WERI-Rb-1 (cell line): ENCODE data around the gene CPPED1.
A peak's percentile ranks its signal among the peaks of the same experiment; 100 is the strongest.
"Not testable (repeated sequence)": the region's sequence is repeated elsewhere in the genome, so short reads cannot be mapped to it uniquely, and the experiment has no call there.

ENCODE experiments used
- DNase-seq: peaks from one replicate; pipeline ENCODE4 v3.0.0-alpha.2; 2020
- H3K27ac ChIP-seq: fragments of 250-450 bp; sonication (Bioruptor Pico); 2 replicates; pipeline ENCODE4 v1.5.1; 2020; ENCODE audit warnings: mild to moderate bottlenecking, moderate library complexity
- H3K27me3 ChIP-seq: fragments of 250-450 bp; sonication (Bioruptor Pico); 2 replicates; pipeline ENCODE4 v1.5.1; 2021; ENCODE audit warnings: mild to moderate bottlenecking, low read depth, moderate library complexity; ENCODE audit not compliant: insufficient read depth, severe bottlenecking
- H3K36me3 ChIP-seq: fragments of 250-450 bp; sonication (Bioruptor Pico); 2 replicates; pipeline ENCODE4 v1.5.1; 2020; ENCODE audit warnings: mild to moderate bottlenecking, moderate library complexity
- H3K4me3 ChIP-seq: 2 replicates; pipeline ENCODE4 v1.5.1; 2011; ENCODE audit warnings: low read depth, mild to moderate bottlenecking, control low read depth, low read length
- H3K9me3 ChIP-seq: fragments of 250-450 bp; sonication (Bioruptor Pico); 2 replicates; pipeline ENCODE4 v1.5.1; 2021; ENCODE audit warnings: mild to moderate bottlenecking, moderate library complexity; ENCODE audit not compliant: severe bottlenecking
- CTCF ChIP-seq: IDR thresholded peaks from 2 replicates; pipeline ENCODE4 v1.5.1; 2011; ENCODE audit warnings: low read depth, mild to moderate bottlenecking, control low read depth, inconsistent platforms, low read length

Gene CPPED1

GRCh38 chr16:12805066-12805465 is 1.4 kb upstream of the CPPED1 start:
- no peak for TF ChIP-seq CTCF
- Histone ChIP-seq H3K27me3 (no peaks in the 10 kb centered on the region), H3K27ac (no peak overlapping the region), H3K4me3 (no peak overlapping the region), H3K36me3 (no peaks in the 10 kb centered on the region), H3K9me3 (peaks cover 3% of the 10 kb centered on the region)
- no peak for DNase-seq

- H3K9me3 ChIP-seq: peaks cover 3% of the 10 kb centered on the region
- no peak overlapping the region for H3K27ac ChIP-seq
- no peak for TF ChIP-seq CTCF
- no peaks in the 10 kb centered on the region for H3K27me3 ChIP-seq
- DNase-seq: no peak
- H3K4me3 ChIP-seq: no peak overlapping the region
- no peaks in the 10 kb centered on the region for H3K36me3 ChIP-seq
Measured at GRCh38 chr16:12804395-12804794, 708 bp upstream of the CPPED1 start.

- TF ChIP-seq CTCF: no peak
- Histone ChIP-seq H3K4me3 (peak overlapping the region; percentile 83), H3K27ac (no peak overlapping the region)
Measured at GRCh38 chr16:12802661-12803060, 1.0 kb downstream of the CPPED1 start.

GRCh38 chr16:12802048-12802447 is 1.6 kb downstream of the CPPED1 start:
- TF ChIP-seq CTCF: no peak

More at GRCh38 chr16:12802661-12803060, 1.0 kb downstream of the CPPED1 start:
- Histone ChIP-seq H3K36me3 (no peaks in the 10 kb centered on the region), H3K9me3 (peaks cover 3% of the 10 kb centered on the region), H3K27me3 (no peaks in the 10 kb centered on the region)
- no peak for DNase-seq

GRCh38 chr16:12801511-12802042 is 2.1 kb downstream of the CPPED1 start:
- no peak overlapping the region for H3K4me3 ChIP-seq
- no peak for TF ChIP-seq CTCF
- DNase-seq: no peak
- H3K9me3 ChIP-seq: peaks cover 3% of the 10 kb centered on the region
- no peaks in the 10 kb centered on the region for H3K27me3 ChIP-seq
- no peak overlapping the region for H3K27ac ChIP-seq
- H3K36me3 ChIP-seq: no peaks in the 10 kb centered on the region

More at GRCh38 chr16:12802048-12802447, 1.6 kb downstream of the CPPED1 start:
- H3K27me3 ChIP-seq: no peaks in the 10 kb centered on the region
- H3K9me3 ChIP-seq: peaks cover 3% of the 10 kb centered on the region
- no peak overlapping the region for H3K4me3 ChIP-seq
- no peaks in the 10 kb centered on the region for H3K36me3 ChIP-seq
- no peak overlapping the region for H3K27ac ChIP-seq
- DNase-seq: no peak

GRCh38 chr16:12800817-12801216 is 2.9 kb downstream of the CPPED1 start:
- H3K27me3 ChIP-seq: no peaks in the 10 kb centered on the region
- no peaks in the 10 kb centered on the region for H3K36me3 ChIP-seq
- peaks cover 3% of the 10 kb centered on the region for H3K9me3 ChIP-seq
- no peak for TF ChIP-seq CTCF
- H3K4me3 ChIP-seq: no peak overlapping the region
- H3K27ac ChIP-seq: no peak overlapping the region
- DNase-seq: no peak

- not testable (repeated sequence) for DNase-seq, H3K9me3 ChIP-seq, H3K27ac ChIP-seq, H3K36me3 ChIP-seq, H3K4me3 ChIP-seq, H3K27me3 ChIP-seq
Measured at GRCh38 chr16:12799996-12800395, 3.7 kb downstream of the CPPED1 start.
